Left cardiac atrium (tissue), 4 donors: Measurements from ENCODE around the gene C1orf232. TPM values are rescaled to one million over a fixed set of nuclear protein-coding genes. Genes with fewer than 3 reads are reported as not detected.
A peak's percentile ranks its signal among the peaks of the same experiment; 100 is the strongest.

Experiments used
- ATAC-seq, 2 donors: fragments of 200-7000 bp; cut with Tn5 transposase; one replicate each; pipeline ENCODE4 v1.9.1; 2020; ENCODE audit warnings: mild to moderate bottlenecking in 2 of 2, moderate library complexity in 2 of 2
- DNase-seq: peaks from one replicate; pipeline ENCODE4 v3.0.0-alpha.2; 2020
- intact Hi-C, 2 donors: fragments of 100-400 bp; cut with DNase I; formaldehyde crosslinking; loops; one replicate each; pipeline versions ENCODE4 v1.14.1 to v1.15.1; 2022 to 2023
- total RNA-seq, 2 donors: library from RNA; stranded (reverse); fragmentation: NEBNext Ultra II Directional; extraction: Animal tissue kit (Norgen Biotek cat#: 25700); gene quantifications; one replicate each; pipeline ENCODE4 v1.2.1, GENCODE V29; 2021
- donor health status: DM: no; HTN: yes; CAD: no.
- donor health status: DM: no; HTN: yes; CAD: no; lungs with severe emphysema.
- donor health status: DM: yes; HTN: yes; CAD: no.
- donor health status: Dilated cardiomyopathy.

Gene C1orf232
- total RNA-seq, 2 donors from 2014 or later = not detected

- no peak for ATAC-seq
- intact Hi-C loops = no loop called here
- DNase-seq = no peak
These were observed 36.5 kb downstream of the C1orf232 start for GRCh38 chr1:26132128-26132833.

GRCh38 chr1:26130695-26131094 lies 38.1 kb downstream of the C1orf232 start:
- ATAC-seq (no peak), DNase-seq (no peak)
- intact Hi-C loops = no loop called here

GRCh38 chr1:26129778-26130177 lies 39.0 kb downstream of the C1orf232 start:
- no peak for DNase-seq
- intact Hi-C loops = no loop called here
- ATAC-seq = no peak

GRCh38 chr1:26127235-26128163 lies 41.3 kb downstream of the C1orf232 start:
- ATAC-seq (peak in 1 of 2 donors; percentile 49), DNase-seq (no peak)
- intact Hi-C loops = no loop called here

- DNase-seq (no peak), ATAC-seq (peak; percentile 72 to 75)
- intact Hi-C loops = no loop called here
These were observed 42.3 kb downstream of the C1orf232 start for GRCh38 chr1:26126321-26127084.

GRCh38 chr1:26125946-26126320 lies 42.8 kb downstream of the C1orf232 start:
- intact Hi-C loops = no loop called here
- ATAC-seq (no peak), DNase-seq (no peak)

- ATAC-seq (no peak), DNase-seq (no peak)
- intact Hi-C loops = no loop called here
These were observed 43.4 kb downstream of the C1orf232 start for GRCh38 chr1:26125382-26125781.

- no peak for DNase-seq
- intact Hi-C loops = no loop called here
- ATAC-seq = no peak
These were observed 44.1 kb downstream of the C1orf232 start for GRCh38 chr1:26124418-26125331.

- intact Hi-C loops = no loop called here
- peak in 1 of 2 donors; percentile 57 for ATAC-seq
These were observed 45.5 kb downstream of the C1orf232 start for GRCh38 chr1:26122988-26123973.

GRCh38 chr1:26121854-26122773 lies 46.6 kb downstream of the C1orf232 start:
- intact Hi-C loops = no loop called here
- no peak for DNase-seq
- no peak for ATAC-seq

More at GRCh38 chr1:26122988-26123973, 45.5 kb downstream of the C1orf232 start:
- DNase-seq = no peak

GRCh38 chr1:26119892-26120608 lies 48.7 kb downstream of the C1orf232 start:
- DNase-seq (no peak), ATAC-seq (no peak)
- intact Hi-C loops = loop anchor here in 1 of 2 donors (10.0 kb wide), 1 partner anchor 115 kb away; the partner anchor contains the start of gene CEP85

GRCh38 chr1:26114165-26114927 lies 54.4 kb downstream of the C1orf232 start:
- DNase-seq (no peak), ATAC-seq (no peak)
- intact Hi-C loops = loop anchor here in 1 of 2 donors (10.0 kb wide), 1 partner anchor 120 kb away; the partner anchor contains the start of gene CEP85
